Keratinocyte (primary cell): ENCODE data around the gene UBE3A. TPM values are rescaled to one million over a fixed set of nuclear protein-coding genes. Genes with fewer than 3 reads are reported as not detected.

Source experiments
- DNase-seq: peaks from one replicate; pipeline ENCODE4 v3.0.0-alpha.2; 2011; ENCODE audit warnings: low read depth, missing footprints, low spot score
- FAIRE-seq: peaks from 2 replicates; lab custom pipeline; 2011; peaks lifted over from hg19 to GRCh38; lab: Jason Lieb, UNC
- H2AFZ ChIP-seq: 2 replicates; pipeline ENCODE4 v1.6.0; 2012; ENCODE audit warnings: low read length, control low read depth, inconsistent platforms; ENCODE audit not compliant: control insufficient read depth
- H3K27ac ChIP-seq: 2 replicates; pipeline ENCODE4 v1.5.1; 2011; ENCODE audit warnings: low read length; ENCODE audit not compliant: control insufficient read depth, insufficient read depth
- H3K27me3 ChIP-seq: 3 replicates; pipeline ENCODE4 v1.6.0; 2011; ENCODE audit warnings: low read length; ENCODE audit not compliant: control insufficient read depth, insufficient read depth; ENCODE audit errors: extremely low read depth
- H3K36me3 ChIP-seq, 2 experiments: 2 replicates in 1 of 2; 3 replicates in 1 of 2; pipeline ENCODE4 v1.5.1; 2011; ENCODE audit warnings: low read length in 2 of 2, mild to moderate bottlenecking in 1 of 2; ENCODE audit not compliant: control insufficient read depth in 2 of 2, insufficient read depth in 2 of 2; ENCODE audit errors: extremely low read depth in 1 of 2
- H3K4me1 ChIP-seq: 3 replicates; pipeline ENCODE4 v1.5.1; 2011; ENCODE audit warnings: low read length; ENCODE audit not compliant: control insufficient read depth, insufficient read depth; ENCODE audit errors: extremely low read depth
- H3K4me2 ChIP-seq: 3 replicates; pipeline ENCODE4 v1.6.0; 2011; ENCODE audit warnings: low read depth, low read length; ENCODE audit not compliant: control insufficient read depth, insufficient read depth; ENCODE audit errors: extremely low read depth
- H3K4me3 ChIP-seq, 3 experiments: fragments of 200-600 bp in 1 of 3; sonication (generic) in 1 of 3; 2 replicates in 2 of 3; 3 replicates in 1 of 3; pipeline ENCODE4 v1.5.1; 2011 to 2016; ENCODE audit warnings: low read length in 3 of 3, mild to moderate bottlenecking in 3 of 3, control low read depth in 2 of 3, inconsistent platforms in 1 of 3, low read depth in 1 of 3, mixed read lengths in 1 of 3, mixed run types in 1 of 3, moderate library complexity in 1 of 3; ENCODE audit not compliant: control insufficient read depth in 2 of 3, insufficient read depth in 2 of 3; ENCODE audit errors: extremely low read depth in 1 of 3
- H3K79me2 ChIP-seq: 2 replicates; pipeline ENCODE4 v1.6.0; 2012; ENCODE audit warnings: low read length; ENCODE audit not compliant: control insufficient read depth, insufficient read depth
- H3K9ac ChIP-seq: 3 replicates; pipeline ENCODE4 v1.6.0; 2011; ENCODE audit warnings: low read length; ENCODE audit not compliant: control insufficient read depth, insufficient read depth; ENCODE audit errors: extremely low read depth
- H3K9me1 ChIP-seq: 3 replicates; pipeline ENCODE4 v1.6.0; 2011; ENCODE audit warnings: low read length; ENCODE audit not compliant: control insufficient read depth, insufficient read depth; ENCODE audit errors: extremely low read depth
- H3K9me3 ChIP-seq: 2 replicates; pipeline ENCODE4 v1.5.1; 2012; ENCODE audit warnings: low read depth, low read length; ENCODE audit not compliant: control insufficient read depth
- H4K20me1 ChIP-seq: 3 replicates; pipeline ENCODE4 v1.6.0; 2011; ENCODE audit warnings: low read length; ENCODE audit not compliant: control insufficient read depth, insufficient read depth; ENCODE audit errors: extremely low read depth
- CTCF ChIP-seq, 3 experiments: IDR thresholded peaks in 1 of 3; conservative IDR thresholded peaks in 1 of 3; optimal IDR thresholded peaks in 1 of 3; 2 replicates in 2 of 3; 3 replicates in 1 of 3; pipeline versions ENCODE3 to v1.5.1; 2011; ENCODE audit warnings: low read length in 3 of 3, mild to moderate bottlenecking in 3 of 3, moderate library complexity in 2 of 3, control low read depth in 1 of 3, inconsistent platforms in 1 of 3; ENCODE audit not compliant: insufficient read depth in 2 of 3; ENCODE audit errors: extremely low read depth in 1 of 3
- EZH2 ChIP-seq: IDR thresholded peaks from one replicate; pipeline ENCODE4 v1.6.1; 2012; ENCODE audit warnings: inconsistent platforms, mild to moderate bottlenecking, low read length, moderate library complexity
- dilution Hi-C: fragments of 300-500 bp; cut with MboI; formaldehyde crosslinking; loops from one replicate; pipeline ENCODE4 v1.7.0; 2020; ENCODE audit warnings: low sequenced_read_pairs; ENCODE audit not compliant: extremely low pct_ligation_motif_present
- polyA plus RNA-seq, 5 experiments: library from polyadenylated mRNA; depleted of rRNA in 3 of 5; stranded (reverse) in 3 of 5; stranded (forward) in 1 of 5; unstranded in 1 of 5; fragments of >200 nt; gene quantifications; 1 replicate in 1 of 5; 2 replicates in 3 of 5; 3 replicates in 1 of 5; pipeline versions ENCODE4 v1.2.1 to v1.2.3, GENCODE V29; 2011 to 2012; ENCODE audit warnings: missing spikeins in 2 of 5, low read depth in 1 of 5, low replicate concordance in 1 of 5

Gene UBE3A
- polyA plus RNA-seq, 1 donor (not counting 4 experiments of a cell fraction or from before 2014, with no cell fraction given) = 45.0 TPM

GRCh38 chr15:25431836-25432561 is 6.8 kb downstream of the UBE3A start:
- H3K27me3 ChIP-seq = no peaks in the 10 kb centered on the region
- no peaks in the 10 kb centered on the region for H3K9me3 ChIP-seq
- H3K4me3 ChIP-seq = no peak overlapping the region
- DNase-seq (no peak), FAIRE-seq (no peak)
- H3K36me3 ChIP-seq = no peaks in the 10 kb centered on the region
- H3K27ac ChIP-seq = no peak overlapping the region
- peaks cover 97% of the 10 kb centered on the region for H3K79me2 ChIP-seq
- no peaks in the 10 kb centered on the region for H4K20me1 ChIP-seq
- peak overlapping the region; percentile 5 for H3K4me2 ChIP-seq
- no peak overlapping the region for H3K9ac ChIP-seq
- peaks cover 11% of the 10 kb centered on the region for H3K4me1 ChIP-seq
- dilution Hi-C loops = no loop called here
- no peak for TF ChIP-seq CTCF (optimal IDR thresholded peaks at IDR 0.05 in 1 of 3, IDR thresholded peaks at IDR 0.05 in 1 of 3, conservative IDR thresholded peaks at IDR 0.05 in 1 of 3; ENCODE audit: extremely low read depth in 1 of 3, insufficient read depth in 2 of 3, low read length in 3 of 3)
- no peak for TF ChIP-seq EZH2
- H2AFZ ChIP-seq = no peak overlapping the region
- no peaks in the 10 kb centered on the region for H3K9me1 ChIP-seq

DNA sequence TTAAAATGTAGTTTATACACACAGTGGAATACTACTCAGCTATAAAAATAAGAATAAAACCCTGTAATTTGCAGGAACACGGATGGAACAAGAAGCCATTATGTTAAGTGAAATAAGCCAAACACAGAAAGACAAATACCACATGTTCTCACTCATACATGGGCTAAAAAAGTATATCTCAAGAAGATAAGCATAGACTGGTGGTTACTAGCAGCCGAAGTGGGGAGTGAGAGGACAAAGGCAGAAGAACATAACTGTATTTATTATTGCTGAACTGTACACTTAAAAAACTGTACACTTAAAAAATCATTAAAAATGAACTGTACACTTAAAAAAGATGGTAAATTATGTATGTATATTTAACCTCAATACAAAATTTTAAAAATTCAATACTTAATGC is 11.0 kb downstream of the UBE3A start:
- H3K27me3 ChIP-seq = no peaks in the 10 kb centered on the region
- H2AFZ ChIP-seq = no peak overlapping the region
- no peaks in the 10 kb centered on the region for H3K9me1 ChIP-seq
- dilution Hi-C loops = no loop called here
- no peak overlapping the region for H3K4me2 ChIP-seq
- H3K9me3 ChIP-seq = no peaks in the 10 kb centered on the region
- H4K20me1 ChIP-seq = no peaks in the 10 kb centered on the region
- peaks cover 96% of the 10 kb centered on the region for H3K79me2 ChIP-seq
- FAIRE-seq (no peak), DNase-seq (no peak)
- H3K4me1 ChIP-seq = no peaks in the 10 kb centered on the region
- H3K27ac ChIP-seq = no peak overlapping the region
- no peaks in the 10 kb centered on the region for H3K36me3 ChIP-seq
- no peak overlapping the region for H3K4me3 ChIP-seq
- no peak overlapping the region for H3K9ac ChIP-seq
- no peak for TF ChIP-seq EZH2
- no peak for TF ChIP-seq CTCF (optimal IDR thresholded peaks at IDR 0.05 in 1 of 3, IDR thresholded peaks at IDR 0.05 in 1 of 3, conservative IDR thresholded peaks at IDR 0.05 in 1 of 3; ENCODE audit: extremely low read depth in 1 of 3, insufficient read depth in 2 of 3, low read length in 3 of 3)
